Coronary artery (tissue), 2 donors: ENCODE measurements around the gene OR52K1.

ENCODE experiments used
- DNase-seq: peaks from one replicate; pipeline ENCODE4 v3.0.0-alpha.2; 2017; ENCODE audit warnings: low spot score
- H3K27ac ChIP-seq, 2 donors: fragments of 200-600 bp; sonication (generic); one replicate each; pipeline ENCODE4 v1.5.1; 2016 to 2019
- H3K4me3 ChIP-seq: fragments of 200-600 bp; sonication (generic); 2 replicates; pipeline ENCODE4 v1.5.1; 2016; ENCODE audit warnings: mild to moderate bottlenecking, moderate library complexity
- TF ChIP-seq, protein P1 (sequence below): fragments of 200-600 bp; sonication (generic); IDR thresholded peaks from one replicate; pipeline ENCODE4 v1.5.1; 2019; ENCODE audit warnings: antibody characterized with exemption

OR52K1 gene

GRCh38 chr11:4454021-4454420, 28.4 kb upstream of the OR52K1 start:
- Histone ChIP-seq H3K27ac (no peak overlapping the region), H3K4me3 (no peak overlapping the region)
- DNase-seq = no peak
- TF ChIP-seq, protein P1, sequence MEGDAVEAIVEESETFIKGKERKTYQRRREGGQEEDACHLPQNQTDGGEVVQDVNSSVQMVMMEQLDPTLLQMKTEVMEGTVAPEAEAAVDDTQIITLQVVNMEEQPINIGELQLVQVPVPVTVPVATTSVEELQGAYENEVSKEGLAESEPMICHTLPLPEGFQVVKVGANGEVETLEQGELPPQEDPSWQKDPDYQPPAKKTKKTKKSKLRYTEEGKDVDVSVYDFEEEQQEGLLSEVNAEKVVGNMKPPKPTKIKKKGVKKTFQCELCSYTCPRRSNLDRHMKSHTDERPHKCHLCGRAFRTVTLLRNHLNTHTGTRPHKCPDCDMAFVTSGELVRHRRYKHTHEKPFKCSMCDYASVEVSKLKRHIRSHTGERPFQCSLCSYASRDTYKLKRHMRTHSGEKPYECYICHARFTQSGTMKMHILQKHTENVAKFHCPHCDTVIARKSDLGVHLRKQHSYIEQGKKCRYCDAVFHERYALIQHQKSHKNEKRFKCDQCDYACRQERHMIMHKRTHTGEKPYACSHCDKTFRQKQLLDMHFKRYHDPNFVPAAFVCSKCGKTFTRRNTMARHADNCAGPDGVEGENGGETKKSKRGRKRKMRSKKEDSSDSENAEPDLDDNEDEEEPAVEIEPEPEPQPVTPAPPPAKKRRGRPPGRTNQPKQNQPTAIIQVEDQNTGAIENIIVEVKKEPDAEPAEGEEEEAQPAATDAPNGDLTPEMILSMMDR = no peak

DNA sequence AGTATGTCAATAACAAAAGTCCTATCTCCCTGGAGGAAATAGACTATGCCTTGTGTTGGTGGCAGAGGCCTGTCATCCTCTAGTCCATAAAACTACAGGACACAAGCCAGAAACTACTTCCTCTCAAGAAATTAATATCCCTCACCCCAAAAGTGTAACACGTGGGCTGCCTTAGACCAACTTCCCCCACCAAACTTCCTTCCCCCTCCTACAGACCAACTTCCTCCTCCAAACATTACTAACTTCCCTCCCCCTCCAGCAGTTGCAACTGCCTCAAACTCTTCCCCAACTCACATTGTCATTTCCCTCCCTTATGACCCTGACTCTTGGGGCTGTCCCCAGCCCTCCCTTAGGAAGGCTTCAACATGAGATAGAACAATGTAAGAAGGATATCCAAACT, 27.0 kb upstream of the OR52K1 start:
- no peak overlapping the region for H3K27ac ChIP-seq
- TF ChIP-seq, protein P1 = no peak
- H3K4me3 ChIP-seq = no peak overlapping the region
- DNase-seq = no peak

- no peak overlapping the region for H3K27ac ChIP-seq
- no peak overlapping the region for H3K4me3 ChIP-seq
- DNase-seq = no peak
- TF ChIP-seq, protein P1 = no peak
Observed at GRCh38 chr11:4459500-4459899, 22.9 kb upstream of the OR52K1 start.

DNA sequence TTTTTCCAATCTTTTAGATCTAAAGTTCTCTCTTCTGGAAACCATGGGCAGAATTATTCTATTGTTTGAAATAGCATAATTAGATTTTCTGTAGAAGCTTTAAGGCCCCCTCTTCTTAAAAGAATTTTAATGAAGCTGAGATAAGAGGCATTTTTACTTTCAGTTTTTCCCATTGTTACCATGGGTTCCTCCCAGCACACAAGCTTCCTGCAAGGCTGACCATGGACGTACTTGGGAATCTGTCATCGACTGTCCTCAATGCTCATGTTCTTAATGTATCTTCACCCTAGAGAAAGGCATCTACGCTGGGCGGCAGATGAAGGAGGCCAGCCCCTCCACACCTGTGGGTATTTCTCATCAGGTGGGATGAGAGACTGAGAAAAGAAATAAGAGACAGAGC, 22.3 kb upstream of the OR52K1 start:
- no peak for DNase-seq
- TF ChIP-seq, protein P1 = no peak
- H3K4me3 ChIP-seq = no peak overlapping the region
- no peak overlapping the region for H3K27ac ChIP-seq

DNA sequence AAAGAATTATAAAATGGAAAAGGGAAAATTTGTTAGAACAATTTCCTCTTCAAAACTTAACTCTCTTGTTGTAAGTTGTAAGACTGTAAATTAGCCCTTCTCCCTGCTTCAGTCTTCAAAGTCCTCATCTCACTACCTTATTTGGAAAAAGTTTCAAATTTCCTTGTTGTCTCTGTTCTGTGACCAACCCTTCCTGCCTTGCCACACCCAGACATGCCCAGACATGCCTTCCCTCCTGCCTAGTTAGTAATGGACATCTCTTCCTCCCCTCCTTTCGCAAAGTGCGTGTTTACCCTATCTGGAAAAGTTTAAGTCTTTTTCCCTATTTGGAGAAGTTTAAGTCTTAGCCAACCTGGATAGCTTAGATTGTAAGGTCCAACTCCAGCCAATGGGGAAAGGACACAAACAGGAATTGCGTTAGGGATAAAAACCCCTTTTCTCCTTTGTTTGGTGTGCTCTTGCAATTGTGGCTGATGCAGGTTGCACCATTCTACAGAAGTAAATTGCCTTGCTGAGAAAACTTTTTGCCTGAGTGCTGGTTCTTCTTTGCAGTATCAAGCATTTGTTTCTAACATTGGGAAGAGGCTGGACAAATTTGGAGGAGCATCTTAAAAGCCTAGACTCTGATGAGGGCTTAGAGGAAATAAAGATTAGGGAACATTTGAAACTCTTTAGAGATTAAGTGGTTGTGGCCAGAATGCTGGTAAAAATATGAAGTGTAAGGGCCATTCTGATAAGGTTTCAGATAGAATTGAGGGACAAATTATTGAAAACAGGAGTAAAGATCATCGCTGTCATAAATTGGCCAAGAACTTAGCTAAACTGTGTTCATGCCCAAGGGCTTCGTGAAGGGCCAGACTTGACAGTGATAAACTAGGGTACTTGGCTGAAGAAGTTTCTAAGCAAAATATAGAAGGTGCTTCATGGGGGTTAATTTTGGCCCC, 18.0 kb upstream of the OR52K1 start:
- Histone ChIP-seq H3K27ac (no peak overlapping the region), H3K4me3 (no peak overlapping the region)
- TF ChIP-seq, protein P1 = no peak
- no peak for DNase-seq

DNA sequence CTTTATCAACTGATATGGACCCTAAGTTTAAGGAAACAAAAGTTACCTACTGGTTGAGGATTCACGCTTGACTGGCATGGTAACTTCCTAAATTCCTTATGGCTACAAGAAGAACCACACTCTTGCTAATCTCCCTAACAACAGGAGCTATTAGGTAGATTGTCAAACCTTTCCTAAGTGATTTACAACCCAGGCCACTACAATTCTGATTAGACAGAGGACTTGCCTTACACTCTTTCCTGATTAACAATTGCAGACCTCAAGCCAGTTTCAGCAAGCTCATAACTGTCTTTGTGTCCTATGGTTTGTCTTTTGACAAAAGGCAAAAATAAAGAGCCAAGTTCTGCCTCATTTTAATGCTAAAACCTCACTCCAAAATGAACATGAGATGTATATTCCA, 17.0 kb upstream of the OR52K1 start:
- Histone ChIP-seq H3K4me3 (no peak overlapping the region), H3K27ac (no peak overlapping the region)
- no peak for DNase-seq
- TF ChIP-seq, protein P1 = no peak
